Measurements from ENCODE around the gene PTPRN2. TPM values are rescaled to one million over a fixed set of nuclear protein-coding genes. Genes with fewer than 3 reads are reported as not detected.
"Not testable (repeated sequence)": the region's sequence is repeated elsewhere in the genome, so short reads cannot be mapped to it uniquely, and the experiment has no call there.

PTPRN2 gene
- total RNA-seq, 1 donor from 2014 or later: 11.4 TPM

DNA sequence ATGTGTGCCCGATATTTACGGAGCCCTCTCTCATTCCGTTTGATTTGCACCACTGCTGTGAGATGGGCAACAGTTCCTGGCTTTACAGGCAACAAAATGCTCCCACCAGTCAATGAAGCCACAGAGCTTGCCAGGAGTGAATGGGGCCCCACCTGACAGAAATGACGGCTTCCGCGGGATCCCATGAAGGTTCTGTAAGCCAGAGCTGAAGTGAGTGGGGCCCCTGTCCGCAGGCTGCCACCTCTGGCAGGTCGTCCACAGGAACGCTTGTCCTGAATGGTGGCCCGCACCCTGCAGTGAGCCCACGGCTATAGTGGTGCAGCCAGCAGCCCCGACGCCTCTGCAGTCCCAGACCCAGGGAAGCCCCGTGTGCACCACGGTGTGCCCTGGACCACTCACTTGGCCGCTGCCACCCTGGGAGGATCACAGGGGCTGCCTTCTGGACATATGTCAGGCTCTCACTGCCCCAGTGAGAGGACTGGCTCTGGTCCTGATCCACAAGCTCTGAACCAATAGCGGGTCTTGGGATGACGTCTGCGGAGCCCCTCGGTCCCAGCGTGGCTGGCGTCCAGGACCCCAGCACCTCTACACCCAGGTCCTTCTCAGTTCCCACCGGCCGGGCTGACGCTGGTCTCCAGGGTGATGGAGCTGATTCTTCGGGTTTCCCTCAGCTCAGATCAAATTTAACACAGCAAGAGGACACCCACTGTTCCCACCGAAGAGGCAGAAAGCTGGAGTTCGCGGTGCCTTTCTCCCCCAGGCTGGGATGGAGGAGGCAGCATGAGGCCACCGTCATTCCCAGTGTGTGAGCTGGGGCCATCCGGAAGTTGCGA, 738.9 kb downstream of the PTPRN2 start:
- Mint-ChIP-seq H3K4me1 (ENCODE audit: low read depth) (peaks cover 9% of the 10 kb centered on the region), H3K4me3 (ENCODE audit: low read depth) (no peak overlapping the region), H3K36me3 (ENCODE audit: insufficient read depth) (no peaks in the 10 kb centered on the region), H3K9me3 (ENCODE audit: low read depth) (peaks cover 2% of the 10 kb centered on the region), H3K27me3 (no peaks in the 10 kb centered on the region), H3K27ac (no peak overlapping the region)
- no peak for DNase-seq (ENCODE audit: low spot score, unreplicated experiment)
- TF ChIP-seq, protein P1, sequence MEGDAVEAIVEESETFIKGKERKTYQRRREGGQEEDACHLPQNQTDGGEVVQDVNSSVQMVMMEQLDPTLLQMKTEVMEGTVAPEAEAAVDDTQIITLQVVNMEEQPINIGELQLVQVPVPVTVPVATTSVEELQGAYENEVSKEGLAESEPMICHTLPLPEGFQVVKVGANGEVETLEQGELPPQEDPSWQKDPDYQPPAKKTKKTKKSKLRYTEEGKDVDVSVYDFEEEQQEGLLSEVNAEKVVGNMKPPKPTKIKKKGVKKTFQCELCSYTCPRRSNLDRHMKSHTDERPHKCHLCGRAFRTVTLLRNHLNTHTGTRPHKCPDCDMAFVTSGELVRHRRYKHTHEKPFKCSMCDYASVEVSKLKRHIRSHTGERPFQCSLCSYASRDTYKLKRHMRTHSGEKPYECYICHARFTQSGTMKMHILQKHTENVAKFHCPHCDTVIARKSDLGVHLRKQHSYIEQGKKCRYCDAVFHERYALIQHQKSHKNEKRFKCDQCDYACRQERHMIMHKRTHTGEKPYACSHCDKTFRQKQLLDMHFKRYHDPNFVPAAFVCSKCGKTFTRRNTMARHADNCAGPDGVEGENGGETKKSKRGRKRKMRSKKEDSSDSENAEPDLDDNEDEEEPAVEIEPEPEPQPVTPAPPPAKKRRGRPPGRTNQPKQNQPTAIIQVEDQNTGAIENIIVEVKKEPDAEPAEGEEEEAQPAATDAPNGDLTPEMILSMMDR (IDR thresholded peaks at IDR 0.05; ENCODE audit: unreplicated experiment): no peak

DNA sequence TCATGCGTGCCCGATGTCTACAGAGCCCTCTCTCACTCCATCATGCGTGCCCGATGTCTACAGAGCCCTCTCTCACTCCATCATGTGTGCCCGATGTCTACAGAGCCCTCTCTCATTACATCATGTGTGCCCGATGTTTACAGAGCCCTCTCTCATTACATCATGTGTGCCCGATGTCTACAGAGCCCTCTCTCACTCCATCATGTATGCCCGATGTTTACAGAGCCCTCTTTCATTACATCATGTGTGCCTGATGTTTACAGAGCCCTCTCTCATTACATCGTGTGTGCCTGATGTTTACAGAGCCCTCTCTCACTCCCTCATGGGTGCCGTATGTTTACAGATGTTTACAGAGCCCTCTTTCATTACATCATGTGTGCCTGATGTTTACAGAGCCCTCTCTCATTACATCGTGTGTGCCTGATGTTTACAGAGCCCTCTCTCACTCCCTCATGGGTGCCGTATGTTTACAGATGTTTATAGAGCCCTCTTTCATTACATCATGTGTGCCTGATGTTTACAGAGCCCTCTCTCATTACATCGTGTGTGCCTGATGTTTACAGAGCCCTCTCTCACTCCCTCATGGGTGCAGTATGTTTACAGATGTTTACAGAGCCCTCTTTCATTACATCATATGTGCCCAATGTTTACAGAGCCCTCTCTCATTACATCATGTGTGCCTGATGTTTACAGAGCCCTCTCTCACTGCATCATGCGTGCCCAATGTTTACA, 739.7 kb downstream of the PTPRN2 start:
- not testable (repeated sequence) for H3K9me3 Mint-ChIP-seq (ENCODE audit: low read depth); H3K4me3 Mint-ChIP-seq (ENCODE audit: low read depth); H3K27me3 Mint-ChIP-seq; DNase-seq (ENCODE audit: low spot score, unreplicated experiment); H3K36me3 Mint-ChIP-seq (ENCODE audit: insufficient read depth); H3K4me1 Mint-ChIP-seq (ENCODE audit: low read depth); H3K27ac Mint-ChIP-seq

DNA sequence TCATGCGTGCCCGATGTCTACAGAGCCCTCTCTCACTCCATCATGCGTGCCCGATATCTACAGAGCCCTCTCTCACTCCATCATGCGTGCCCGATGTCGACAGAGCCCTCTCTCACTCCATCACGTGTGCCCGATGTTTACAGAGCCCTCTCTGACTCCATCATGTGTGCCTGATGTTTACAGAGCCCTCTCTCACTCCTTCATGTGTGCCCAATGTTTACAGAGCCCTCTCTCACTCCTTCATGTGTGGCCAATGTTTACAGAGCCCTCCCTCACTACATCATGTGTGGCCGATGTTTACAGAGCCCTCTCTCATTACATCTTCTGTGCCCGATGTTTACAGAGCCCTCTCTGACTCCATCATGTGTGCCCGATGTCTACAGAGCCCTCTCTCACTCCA, 740.9 kb downstream of the PTPRN2 start:
- H3K27me3 Mint-ChIP-seq; H3K36me3 Mint-ChIP-seq (ENCODE audit: insufficient read depth); DNase-seq (ENCODE audit: low spot score, unreplicated experiment); H3K9me3 Mint-ChIP-seq (ENCODE audit: low read depth); H3K27ac Mint-ChIP-seq; H3K4me1 Mint-ChIP-seq (ENCODE audit: low read depth); H3K4me3 Mint-ChIP-seq (ENCODE audit: low read depth): not testable (repeated sequence)

DNA sequence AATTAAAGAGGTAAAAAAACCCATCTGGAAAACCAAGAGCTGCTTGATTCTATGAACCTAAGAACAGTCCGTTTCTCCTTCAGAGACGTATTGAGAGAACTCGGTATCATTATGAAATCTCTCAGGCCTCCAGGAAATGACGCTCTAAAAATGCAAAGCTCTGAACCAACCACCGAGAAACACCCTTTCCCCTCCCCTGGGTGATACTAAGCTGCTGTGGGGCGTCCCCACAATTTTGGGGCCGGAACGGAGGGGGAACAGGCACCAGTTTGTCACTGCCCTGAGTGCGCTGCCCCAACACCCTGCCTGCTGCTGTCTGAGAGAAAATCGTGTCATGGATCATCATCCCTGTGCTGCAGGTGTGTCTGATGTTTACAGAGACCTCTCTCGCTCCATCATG, 741.4 kb downstream of the PTPRN2 start:
- TF ChIP-seq, protein P1 (IDR thresholded peaks at IDR 0.05; ENCODE audit: unreplicated experiment): no peak
- Mint-ChIP-seq H3K4me1 (ENCODE audit: low read depth) (peaks cover 2% of the 10 kb centered on the region), H3K27me3 (peaks cover 2% of the 10 kb centered on the region), H3K4me3 (ENCODE audit: low read depth) (no peak overlapping the region), H3K27ac (no peak overlapping the region), H3K9me3 (ENCODE audit: low read depth) (peaks cover 2% of the 10 kb centered on the region), H3K36me3 (ENCODE audit: insufficient read depth) (no peaks in the 10 kb centered on the region)
- no peak for DNase-seq (ENCODE audit: low spot score, unreplicated experiment)

DNA sequence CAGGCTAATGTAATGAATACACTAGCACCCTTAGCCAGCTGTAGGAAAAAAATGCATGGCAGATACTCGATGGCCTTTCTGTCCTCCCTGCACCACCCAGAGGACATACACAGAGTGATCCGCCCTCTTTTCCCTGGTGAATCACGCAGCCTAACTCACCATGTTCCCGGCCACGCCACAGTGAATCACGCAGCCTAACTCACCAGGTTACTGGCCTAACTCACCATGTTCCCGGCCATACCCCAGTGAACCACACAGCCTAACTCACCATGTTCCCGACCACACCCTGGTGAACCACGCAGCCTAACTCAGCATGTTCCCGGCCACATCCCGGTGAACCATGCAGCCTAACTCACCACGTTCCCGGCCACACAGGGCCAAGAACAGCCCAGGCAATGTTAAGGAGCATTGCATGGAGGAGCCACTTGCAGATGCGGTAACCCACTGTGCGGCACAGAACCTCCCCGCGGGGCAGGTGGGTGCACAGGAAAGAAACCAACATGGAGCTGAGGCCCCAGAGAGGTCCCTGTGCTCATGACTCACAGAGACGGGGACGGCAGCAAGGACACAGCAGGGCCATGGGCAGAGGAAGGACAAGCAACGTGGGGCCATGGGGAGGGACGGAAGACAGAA, 742.3 kb downstream of the PTPRN2 start:
- Mint-ChIP-seq H3K4me3 (ENCODE audit: low read depth) (no peak overlapping the region), H3K27ac (no peak overlapping the region)

DNA sequence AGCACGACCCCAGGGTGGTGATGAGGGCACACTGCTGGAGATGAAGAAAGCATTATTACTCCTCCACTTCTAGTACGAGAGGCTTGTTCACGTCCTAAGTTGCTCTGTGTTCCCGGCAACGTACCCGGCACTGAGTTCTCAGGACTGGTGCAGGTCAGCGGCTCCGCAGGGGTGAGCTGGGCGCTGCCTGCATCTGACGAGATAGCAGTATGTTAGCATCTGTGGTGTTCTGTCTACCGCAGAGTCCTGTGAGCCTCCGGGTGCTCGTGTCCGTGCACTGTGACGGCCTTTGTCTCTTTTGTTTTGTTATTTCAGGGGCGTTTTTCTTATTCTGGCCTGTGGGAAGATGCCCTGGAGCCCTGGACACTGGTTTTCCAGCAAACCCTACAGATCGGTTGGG, 743.0 kb downstream of the PTPRN2 start:
- Mint-ChIP-seq H3K4me3 (ENCODE audit: low read depth) (no peak overlapping the region), H3K27ac (no peak overlapping the region), H3K9me3 (ENCODE audit: low read depth) (no peaks in the 10 kb centered on the region), H3K36me3 (ENCODE audit: insufficient read depth) (no peaks in the 10 kb centered on the region), H3K27me3 (peaks cover 2% of the 10 kb centered on the region), H3K4me1 (ENCODE audit: low read depth) (peaks cover 1% of the 10 kb centered on the region)
- TF ChIP-seq, protein P1 (IDR thresholded peaks at IDR 0.05; ENCODE audit: unreplicated experiment): no peak
- no peak for DNase-seq (ENCODE audit: low spot score, unreplicated experiment)

More for the DNA sequence above, 742.3 kb downstream of the PTPRN2 start:
- DNase-seq (ENCODE audit: low spot score, unreplicated experiment): no peak
- H3K27me3 Mint-ChIP-seq: peaks cover 2% of the 10 kb centered on the region
- no peaks in the 10 kb centered on the region for H3K9me3 Mint-ChIP-seq (ENCODE audit: low read depth)
- TF ChIP-seq, protein P1 (IDR thresholded peaks at IDR 0.05; ENCODE audit: unreplicated experiment): no peak
- H3K4me1 Mint-ChIP-seq (ENCODE audit: low read depth): peaks cover 1% of the 10 kb centered on the region
- H3K36me3 Mint-ChIP-seq (ENCODE audit: insufficient read depth): no peaks in the 10 kb centered on the region
